AML-193 (cell line): ENCODE measurements around the gene WDR53.
"Not testable (repeated sequence)": the region's sequence is repeated elsewhere in the genome, so short reads cannot be mapped to it uniquely, and the experiment has no call there.

Experiments used
- DNase-seq, 2 experiments: peaks; one replicate each; lab custom pipeline; 2025; lab: John Stamatoyannopoulos, UW

WDR53 gene

DNA sequence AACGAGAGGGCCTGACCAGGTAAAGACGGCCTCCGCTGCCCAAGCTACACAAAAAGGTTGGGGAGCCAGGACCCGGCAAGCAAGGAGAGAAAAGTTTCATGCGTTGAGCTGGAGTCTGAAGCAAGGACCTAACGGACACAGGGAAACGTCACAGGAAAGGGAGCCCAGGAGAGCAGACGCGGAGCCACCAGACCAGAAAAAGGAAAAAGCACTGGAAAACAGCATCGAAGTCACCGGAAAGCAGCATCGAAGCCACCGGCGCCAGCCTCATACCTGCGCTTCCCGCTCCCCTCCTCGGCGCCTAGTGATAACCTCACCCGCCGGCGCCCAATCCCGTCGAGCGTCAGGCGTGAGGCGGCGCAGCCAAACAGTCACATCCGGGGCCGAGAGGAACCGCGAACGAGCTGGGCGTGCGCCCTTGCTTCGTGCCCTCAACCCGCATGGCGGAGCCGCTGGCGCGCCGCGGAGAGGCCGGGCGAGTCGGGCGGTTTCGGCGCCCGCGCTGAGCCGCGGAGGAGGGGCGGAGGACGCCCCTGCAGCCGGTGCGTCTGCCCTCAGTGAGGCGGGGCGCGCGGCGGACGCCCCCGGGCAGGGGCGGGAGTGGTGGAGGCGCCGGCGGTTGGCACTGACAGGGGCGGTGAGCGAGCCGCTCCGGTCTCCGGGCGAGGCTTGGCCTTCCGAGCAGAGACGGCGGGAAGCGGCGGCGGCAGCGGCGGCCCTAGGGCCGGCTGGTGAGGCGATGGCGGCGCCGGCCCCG lies at the start of gene WDR53, which contains the start of gene FBXO45:
WDR53 (minus strand) TSS at position 309 of the 757 bp plus-strand sequence. CDS start 7,079 bp downstream, outside the sequence.
FBXO45 (plus strand) TSS at position 415 of the 757 bp plus-strand sequence; CDS start at position 740, 325 bp downstream.
- peak; percentile 96 to 97 for DNase-seq

DNA sequence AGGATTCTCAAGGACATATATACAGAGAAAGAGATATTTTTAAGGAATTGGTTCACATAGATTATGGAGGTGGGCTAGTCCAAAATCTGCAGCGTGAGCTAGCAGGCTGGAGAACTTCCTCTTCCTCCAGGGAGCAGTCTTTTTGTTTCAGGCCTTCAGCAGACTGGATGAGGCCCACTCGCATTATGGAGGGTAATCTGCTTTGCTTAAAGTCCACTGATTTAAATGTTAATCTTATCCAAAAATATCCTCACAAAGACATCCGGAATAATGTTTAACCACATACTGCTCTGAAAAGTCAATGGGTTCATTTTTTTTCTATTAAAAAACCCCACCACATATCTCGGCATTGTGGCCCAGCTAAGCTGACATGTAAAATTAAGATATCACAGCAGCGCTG lies 48.9 kb upstream of the WDR53 start:
- DNase-seq, result peak; percentile 45 to 69

DNA sequence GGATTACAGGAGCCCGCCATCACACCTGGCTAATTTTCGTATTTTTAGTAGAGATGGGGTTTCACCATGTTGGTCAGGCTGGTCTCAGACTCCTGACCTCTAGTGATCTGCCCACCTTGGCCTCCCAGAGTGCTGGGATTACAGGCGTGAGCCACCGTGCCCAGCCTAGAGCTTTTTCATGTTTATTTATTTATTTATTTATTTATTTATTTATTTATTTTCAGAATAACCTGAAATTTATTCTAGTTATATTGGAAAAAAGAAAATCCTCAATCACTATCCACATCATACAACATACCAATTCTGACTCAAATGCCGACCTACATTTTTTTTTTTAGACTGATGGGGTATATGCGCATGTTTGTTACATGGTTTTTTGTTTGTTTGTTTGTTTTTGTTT lies 46.9 kb upstream of the WDR53 start:
- not testable (repeated sequence) for DNase-seq

GRCh38 chr3:196611761-196612483 lies 43.6 kb upstream of the WDR53 start:
- peak; percentile 49 to 53 for DNase-seq

- no peak for DNase-seq
Measured at GRCh38 chr3:196609805-196610515, 41.6 kb upstream of the WDR53 start.

GRCh38 chr3:196609343-196609775 lies 41.0 kb upstream of the WDR53 start:
- peak; percentile 97 to 99 for DNase-seq

DNA sequence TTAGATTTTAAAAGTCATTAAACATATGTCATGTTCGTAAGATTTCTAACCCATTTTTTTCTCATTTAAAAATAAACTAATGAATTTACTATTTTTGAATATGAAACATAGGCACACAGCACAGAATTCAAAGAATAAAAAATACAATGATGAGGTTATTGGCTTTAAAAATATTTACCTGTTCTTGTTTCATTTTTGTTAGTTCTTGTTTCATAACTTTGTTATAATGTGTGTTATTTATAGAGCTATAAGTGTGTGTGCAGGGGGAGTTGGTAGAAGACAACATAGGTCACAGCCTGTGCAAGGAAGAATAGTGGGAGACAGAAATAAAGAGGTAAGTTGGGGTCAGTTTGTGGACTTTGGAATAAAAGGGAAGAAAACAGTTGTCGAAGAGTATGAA lies 40.3 kb upstream of the WDR53 start:
- no peak for DNase-seq

DNA sequence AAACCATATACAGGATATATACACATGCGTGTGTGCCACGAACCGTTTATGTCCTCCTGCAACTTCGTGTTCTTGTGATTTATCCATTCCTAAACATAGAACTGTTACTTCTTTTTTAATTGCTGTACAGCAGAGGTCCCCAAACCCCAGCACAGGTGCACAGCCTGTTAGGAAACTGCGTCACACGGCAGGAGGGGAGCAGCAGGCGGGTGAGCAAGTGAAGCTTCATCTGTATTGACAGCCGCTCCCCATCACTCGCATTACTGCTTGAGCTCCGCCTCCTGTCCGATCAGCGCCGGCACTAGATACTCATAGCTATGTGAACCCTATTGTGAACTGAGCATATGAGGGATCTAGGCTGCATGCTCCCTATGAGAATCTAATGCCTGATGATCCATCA lies 36.2 kb upstream of the WDR53 start:
- no peak for DNase-seq

GRCh38 chr3:196603683-196604082 lies 35.3 kb upstream of the WDR53 start:
- no peak for DNase-seq

- DNase-seq, result no peak
Measured at GRCh38 chr3:196602673-196603072, 34.3 kb upstream of the WDR53 start.

DNA sequence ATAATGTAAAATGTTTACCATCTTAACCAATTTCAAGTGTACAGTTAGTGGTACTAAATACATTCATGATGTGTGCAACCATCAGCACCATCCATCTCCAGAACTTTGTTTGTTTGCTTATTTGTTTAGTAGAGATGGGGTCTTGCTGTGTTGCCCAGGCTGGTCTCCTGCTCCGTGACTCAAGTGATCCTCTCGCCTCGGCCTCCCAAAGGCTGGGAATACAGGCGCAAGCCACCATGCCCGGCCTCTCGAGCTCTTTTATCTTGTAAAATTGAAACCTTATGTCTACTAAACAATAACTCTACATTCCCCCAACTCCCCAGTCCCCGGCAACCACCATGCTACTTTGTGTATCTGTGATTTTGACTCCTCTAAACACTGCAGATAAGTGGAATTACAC lies 32.0 kb upstream of the WDR53 start:
- DNase-seq, result no peak

- DNase-seq, result no peak
Measured at GRCh38 chr3:196599734-196600128, 31.4 kb upstream of the WDR53 start.

- DNase-seq, result not testable (repeated sequence)
Measured at GRCh38 chr3:196597971-196598733, 29.8 kb upstream of the WDR53 start.

DNA sequence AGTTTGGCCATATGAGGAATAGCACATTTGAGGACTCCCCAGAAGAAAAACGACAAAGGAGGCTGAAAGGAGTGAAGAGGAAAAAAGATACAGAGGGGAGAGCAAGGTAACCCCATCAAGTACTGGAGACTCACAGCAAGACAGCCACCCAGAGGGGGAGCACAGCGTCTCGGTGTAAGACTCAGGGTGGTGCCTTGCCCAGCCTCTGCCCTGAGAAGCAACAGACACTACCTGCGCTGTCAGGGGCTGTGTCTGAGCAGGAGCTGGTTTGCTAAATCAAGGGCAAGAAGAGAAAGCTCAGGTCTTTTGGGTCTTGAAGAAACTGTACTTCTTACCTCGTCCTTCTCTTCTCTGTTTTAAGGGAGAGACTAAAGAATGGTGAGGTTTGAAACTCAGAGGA lies 28.0 kb upstream of the WDR53 start:
- no peak for DNase-seq

GRCh38 chr3:196590279-196590678 lies 21.9 kb upstream of the WDR53 start:
- no peak for DNase-seq

- DNase-seq, result no peak
Measured at GRCh38 chr3:196585044-196585757, 16.8 kb upstream of the WDR53 start.

DNA sequence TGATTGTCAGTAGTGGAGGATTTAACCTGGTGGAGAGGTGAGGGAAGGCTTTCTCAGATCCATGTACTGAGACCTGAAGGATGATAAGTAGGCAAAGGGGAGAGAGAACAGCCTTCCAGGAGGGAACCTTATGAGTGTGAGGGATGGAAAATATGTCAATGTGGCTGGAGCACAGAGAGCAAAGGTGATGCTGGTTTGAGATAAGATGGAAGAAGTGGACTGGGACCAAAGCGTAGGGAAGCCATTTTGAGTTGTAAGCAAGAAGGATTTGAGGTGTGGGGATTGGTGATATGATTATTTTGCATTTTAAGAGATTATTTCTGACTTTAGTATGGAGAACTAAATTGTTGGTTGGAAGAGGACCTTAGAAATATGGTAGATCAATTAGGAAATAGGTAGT lies 4.0 kb upstream of the WDR53 start:
- DNase-seq, result no peak

GRCh38 chr3:196570332-196570731 lies 2.0 kb upstream of the WDR53 start:
- DNase-seq, result not testable (repeated sequence)

- DNase-seq, result peak; percentile 21 to 32
Measured at GRCh38 chr3:196569003-196569516, 706 bp upstream of the WDR53 start.

DNA sequence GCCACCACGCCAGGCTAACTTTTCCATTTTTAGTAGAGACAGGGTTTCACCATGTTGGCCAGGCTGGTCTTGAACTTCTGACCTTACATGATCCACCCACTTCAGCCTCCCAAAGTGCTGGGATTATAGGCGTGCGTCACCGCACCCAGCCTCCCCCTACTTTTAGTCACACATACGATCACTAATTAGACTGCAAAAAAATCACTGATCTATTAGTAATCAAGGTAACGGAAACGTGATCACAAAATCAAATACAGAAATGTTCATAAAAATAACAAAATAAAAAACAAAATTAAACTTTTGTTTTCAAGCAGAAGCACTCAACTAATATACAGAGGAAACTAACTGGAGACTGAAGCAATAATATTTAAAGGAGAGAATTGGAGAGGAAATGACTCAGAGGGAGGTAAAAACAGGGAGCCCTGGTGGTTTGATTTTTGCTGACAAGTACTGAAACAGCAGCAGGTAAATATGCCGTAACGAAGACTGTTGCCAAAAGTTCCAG lies 4.6 kb downstream of the WDR53 start:
- peak; percentile 47 to 51 for DNase-seq

- no peak for DNase-seq
Measured at GRCh38 chr3:196559826-196560225, 8.5 kb downstream of the WDR53 start.
